ENCODE results near the gene CC2D1A. TPM values are rescaled to one million over a fixed set of nuclear protein-coding genes. Genes with fewer than 3 reads are reported as not detected.

The CC2D1A gene
- polyA plus RNA-seq, 3 donors = 27.6 to 37.7 (median 34.7) TPM

DNA sequence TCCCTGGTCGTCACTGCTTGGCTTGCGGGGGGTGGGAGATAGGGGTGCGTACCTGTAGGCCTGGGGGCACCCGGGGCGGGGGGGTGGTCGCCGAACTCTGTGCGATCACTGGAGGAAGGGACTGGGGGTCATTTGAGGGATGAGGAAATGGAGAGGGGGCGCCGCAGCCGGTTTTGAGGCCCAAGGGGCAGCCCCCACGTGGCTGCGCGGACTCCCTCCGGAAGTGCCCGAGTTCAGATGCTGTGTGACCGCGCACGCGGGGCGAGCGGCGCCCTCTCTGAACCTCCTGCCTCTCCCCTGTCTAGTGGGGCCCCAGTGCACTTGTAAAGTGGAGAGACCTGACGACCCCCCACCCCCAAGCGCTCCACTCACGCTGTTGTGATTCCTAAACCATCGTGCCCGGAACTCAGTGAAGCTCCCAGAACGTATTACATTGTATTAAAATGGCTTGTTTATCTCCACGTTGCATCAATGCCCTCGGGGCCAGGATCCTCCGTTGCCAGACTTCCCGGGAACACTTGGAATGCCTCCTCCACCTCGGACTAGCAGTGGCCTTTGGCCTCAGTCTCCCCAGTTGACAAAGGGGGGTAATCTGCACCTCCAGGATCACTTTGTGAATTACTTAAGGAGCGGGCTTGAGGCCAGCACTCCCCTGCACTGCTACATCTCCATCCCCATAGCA, 32.0 kb upstream of the CC2D1A start:
- no peak for DNase-seq

GRCh38 chr19:13875824-13876223, 30.2 kb upstream of the CC2D1A start:
- DNase-seq = no peak

DNA sequence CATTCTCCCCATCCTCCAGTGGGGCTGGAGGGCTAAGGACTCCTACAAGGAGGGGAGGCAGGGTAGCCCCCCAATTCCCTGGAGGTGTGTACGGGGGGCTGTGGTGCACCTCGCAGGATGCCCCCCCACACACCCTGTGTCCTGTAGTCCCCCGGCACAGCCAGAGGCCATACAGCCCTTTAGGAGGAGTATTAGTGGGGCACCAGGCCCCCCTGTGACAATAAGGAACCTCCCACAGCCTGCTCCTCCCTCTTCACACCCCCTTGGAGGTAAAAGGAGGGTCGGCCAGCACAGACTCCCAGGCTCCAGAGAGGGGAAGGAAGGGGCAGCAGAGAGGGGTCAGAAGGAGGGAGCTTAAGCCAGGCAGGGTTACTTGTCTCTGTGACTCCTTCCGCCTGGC, 29.2 kb upstream of the CC2D1A start, which contains the start of gene NANOS3:
NANOS3 (plus strand) TSS at position 301 of the 400 bp plus-strand sequence. CDS start 115 bp downstream, outside the sequence.
- DNase-seq = no peak

DNA sequence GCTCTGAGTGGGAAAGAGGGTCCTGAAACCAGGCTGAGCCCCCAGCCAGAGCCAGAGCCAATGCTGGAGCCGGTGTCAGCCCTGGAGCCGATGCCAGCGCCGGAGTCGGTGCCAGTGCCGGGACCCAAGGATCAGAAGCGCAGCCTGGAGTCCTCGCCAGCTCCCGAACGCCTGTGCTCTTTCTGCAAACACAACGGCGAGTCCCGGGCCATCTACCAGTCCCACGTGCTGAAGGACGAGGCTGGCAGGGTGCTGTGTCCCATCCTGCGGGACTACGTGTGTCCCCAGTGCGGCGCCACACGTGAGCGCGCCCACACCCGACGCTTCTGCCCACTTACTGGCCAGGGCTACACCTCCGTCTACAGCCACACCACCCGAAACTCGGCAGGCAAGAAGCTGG, 28.7 kb upstream of the CC2D1A start:
- no peak for DNase-seq

GRCh38 chr19:13880059-13881043, 25.6 kb upstream of the CC2D1A start:
- peak; percentile 93 for DNase-seq

- peak; percentile 68 for DNase-seq
These were observed 24.7 kb upstream of the CC2D1A start for GRCh38 chr19:13881251-13881691.

DNA sequence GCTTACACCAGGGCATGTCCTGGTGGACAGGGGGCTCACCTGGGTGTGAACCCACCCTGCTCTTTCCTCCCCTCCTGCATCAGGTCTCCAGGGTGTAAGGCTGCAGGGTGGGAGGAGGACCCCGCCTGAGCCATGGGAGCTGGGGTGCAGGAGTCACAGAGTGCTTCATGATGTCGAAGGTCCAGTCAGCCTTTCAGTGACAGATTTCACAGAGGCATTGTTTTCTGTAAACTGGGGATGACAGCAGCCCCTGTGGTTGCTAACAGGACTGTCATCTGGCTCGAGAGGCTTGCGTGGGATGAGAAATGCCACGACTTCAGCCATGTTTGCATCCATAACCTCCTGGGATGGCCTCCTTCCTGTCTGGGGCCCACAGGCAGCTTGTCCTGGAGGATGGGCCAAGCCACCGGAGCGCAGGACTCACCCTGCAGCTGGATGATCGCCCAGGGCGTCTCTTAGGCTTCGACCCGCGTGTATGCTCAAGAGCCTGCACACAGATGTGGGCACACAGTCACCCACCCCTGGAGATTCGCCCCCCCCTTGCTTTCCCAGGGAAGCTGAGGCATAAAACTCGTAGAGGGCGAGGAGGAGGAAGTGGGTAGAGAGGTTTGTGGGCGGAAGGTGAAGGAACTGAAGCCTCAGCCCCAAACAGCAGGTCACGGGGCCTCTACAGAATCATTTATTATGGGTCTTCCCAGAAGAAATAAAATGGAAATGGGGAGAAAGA, 24.1 kb upstream of the CC2D1A start:
- no peak for DNase-seq

- no peak for DNase-seq
These were observed 23.6 kb upstream of the CC2D1A start for GRCh38 chr19:13882419-13882795.

- DNase-seq = no peak
These were observed 23.2 kb upstream of the CC2D1A start for GRCh38 chr19:13882836-13883235.

- DNase-seq = no peak
These were observed 22.4 kb upstream of the CC2D1A start for GRCh38 chr19:13883516-13884064.

DNA sequence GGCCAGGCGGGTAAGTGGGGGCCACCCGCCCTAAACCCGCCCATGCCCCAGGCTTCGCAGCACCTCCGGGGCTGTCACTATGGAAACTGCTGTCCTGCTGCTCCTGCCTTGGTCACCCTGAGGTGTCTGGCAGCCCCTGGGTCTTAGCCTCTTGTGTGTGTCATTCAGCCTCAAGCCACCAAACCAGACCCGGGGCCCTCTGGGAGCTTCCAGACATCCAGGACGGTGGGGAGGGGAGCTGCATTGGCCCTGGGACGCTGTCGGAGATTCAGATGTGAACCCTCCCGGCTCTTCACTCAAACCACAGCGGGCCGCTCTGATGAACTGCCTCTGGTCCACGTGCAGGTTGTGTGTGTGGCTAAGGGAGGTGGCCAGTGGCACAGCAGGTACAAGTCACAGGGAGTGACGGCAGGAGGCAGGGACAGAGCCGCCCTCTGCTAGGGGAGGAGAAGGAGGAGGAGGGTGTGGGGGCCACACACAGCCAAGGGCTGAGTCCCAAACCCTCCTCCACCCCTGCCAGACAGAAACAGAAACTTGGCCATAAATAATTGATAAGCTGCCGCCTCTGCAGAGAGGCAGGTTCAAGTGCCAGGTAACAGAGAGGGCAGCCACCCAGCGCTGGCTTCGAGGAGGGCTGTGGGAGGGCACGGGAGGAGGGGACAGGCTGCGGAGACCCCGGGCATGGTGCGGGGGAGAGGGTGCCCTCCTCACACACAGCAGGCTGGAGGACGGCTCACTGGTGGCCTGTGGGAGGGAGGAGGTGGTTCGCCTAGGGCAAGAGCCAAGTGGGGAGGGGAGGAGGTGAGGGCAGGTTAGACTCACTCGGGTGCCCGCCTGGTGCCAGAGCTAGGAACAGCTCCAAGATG, 21.0 kb upstream of the CC2D1A start:
- DNase-seq = peak; percentile 67

DNA sequence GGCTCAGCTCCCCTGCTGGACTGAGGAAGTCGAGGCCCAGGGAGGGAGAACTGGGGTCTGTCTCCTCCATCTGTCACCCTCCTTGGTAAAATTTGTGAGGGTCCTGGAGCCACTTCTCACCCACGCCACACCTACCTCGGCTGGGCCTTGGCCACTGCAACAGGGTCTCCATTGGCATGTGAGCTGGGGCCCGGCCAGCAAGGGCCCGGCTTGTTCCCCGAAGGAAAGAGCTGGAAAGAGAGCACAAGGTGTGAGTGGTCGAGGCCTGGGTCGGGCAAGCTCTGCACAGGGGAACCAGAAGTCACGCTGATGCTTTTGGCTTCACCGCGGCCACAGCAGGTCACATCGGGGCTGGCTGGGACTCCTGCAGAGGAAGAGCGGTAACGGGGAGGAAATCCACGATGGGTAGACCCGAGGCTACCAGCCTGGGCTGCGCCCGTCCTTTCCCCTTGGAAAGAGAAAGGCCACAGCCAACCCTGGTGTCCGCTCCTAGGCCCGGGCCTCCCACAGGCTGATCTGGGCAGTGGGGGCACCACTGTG, 20.1 kb upstream of the CC2D1A start:
- no peak for DNase-seq

GRCh38 chr19:13887018-13887436, 19.0 kb upstream of the CC2D1A start:
- DNase-seq = no peak

- no peak for DNase-seq
These were observed 18.5 kb upstream of the CC2D1A start for GRCh38 chr19:13887517-13887916.

DNA sequence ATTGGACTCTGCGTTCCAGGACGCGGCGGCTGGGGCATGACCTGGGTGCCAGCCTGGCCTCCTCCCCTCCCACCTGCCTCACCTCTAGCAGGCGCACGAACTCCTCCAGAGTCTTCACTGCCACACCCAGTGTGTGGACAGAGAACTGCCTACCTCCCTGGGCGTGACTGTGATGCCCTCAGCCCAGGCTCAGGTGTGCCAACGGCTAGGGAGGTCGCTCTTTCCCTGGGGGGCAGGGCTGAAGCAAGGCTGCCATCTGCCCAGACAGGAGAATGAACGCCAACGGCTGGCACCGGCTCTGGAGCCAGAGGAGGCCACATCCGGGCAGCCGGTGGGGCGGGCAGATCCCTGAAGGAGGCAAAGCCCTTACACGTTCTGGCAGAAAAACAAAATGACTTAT, 17.7 kb upstream of the CC2D1A start:
- DNase-seq = no peak

DNA sequence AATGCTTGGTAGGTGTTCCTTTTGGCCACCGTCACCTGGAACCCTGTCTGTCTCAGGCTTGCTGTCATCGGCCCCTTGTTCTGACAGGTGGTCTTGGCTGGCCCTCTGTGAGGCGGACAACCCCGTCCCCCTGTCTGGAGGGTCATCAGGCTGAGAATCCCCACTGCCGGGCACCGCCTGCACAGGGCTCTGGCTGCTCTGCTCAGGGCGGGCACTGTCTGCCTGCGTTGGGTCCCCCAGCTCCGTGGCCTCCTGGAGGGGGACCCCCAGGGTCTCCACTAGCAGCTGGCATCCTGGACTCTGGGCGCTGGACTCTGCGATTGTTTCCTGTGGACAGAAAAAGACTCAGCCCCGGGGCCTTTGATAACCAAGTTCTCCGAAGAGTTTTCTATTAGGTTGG, 15.9 kb upstream of the CC2D1A start:
- DNase-seq = no peak

DNA sequence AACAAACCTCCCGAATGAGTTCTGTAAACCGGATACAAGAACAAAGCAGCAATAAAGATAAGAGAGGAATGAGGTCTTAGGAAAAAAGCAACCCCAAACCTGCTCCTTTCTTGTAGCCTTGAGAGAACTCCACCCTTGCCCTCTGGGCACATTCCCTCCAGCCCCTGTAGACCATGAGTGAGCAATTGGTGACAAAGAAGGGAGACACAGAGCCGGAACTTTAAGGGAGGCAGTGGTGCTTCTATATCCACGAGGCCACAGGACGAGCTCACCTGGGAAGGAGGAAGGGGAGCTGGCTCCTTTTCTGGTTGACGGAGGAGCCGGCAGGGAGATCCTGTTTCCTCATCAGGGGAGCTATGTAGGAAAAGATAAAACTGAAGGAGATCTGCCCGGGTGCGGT, 13.1 kb upstream of the CC2D1A start:
- DNase-seq = no peak

- DNase-seq = no peak
These were observed 11.4 kb upstream of the CC2D1A start for GRCh38 chr19:13894552-13894951.

DNA sequence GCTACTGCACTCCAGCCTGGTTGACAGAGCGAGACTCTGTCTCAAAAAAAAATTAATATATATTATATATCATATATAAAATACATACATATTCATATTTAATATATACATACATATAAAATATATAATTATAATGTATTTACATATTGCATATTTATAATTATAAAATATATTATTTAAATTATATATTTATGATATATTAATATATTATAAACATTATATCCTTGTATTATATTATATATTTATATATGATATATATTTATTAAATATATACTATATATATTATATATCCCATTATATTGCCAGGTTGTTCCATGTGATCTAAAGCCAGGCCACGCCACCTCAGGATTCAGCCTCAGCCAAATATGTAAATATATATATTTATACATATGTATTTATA, 9.8 kb upstream of the CC2D1A start:
- DNase-seq = no peak

DNA sequence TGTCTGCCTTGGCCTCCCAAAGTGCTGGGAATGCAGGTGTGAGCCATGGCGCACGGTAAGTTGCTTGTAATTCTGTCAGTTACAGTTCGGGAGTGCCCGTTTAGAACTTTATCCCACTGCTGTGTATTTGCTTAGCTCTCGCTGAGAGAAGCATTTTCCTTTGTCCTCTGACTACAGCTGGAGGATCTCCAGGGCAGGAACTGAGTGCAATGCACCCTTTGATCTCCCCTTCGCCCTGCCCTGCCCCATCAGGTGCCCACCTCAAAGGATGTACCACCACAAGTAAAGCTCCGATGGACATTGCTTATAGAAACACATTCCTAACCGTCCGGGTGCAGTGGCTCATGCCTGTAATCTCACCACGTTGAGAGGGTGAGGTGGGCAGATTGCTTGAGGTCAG, 6.6 kb upstream of the CC2D1A start:
- no peak for DNase-seq

Data from renal pelvis (tissue), 4 donors.